HS-27A (cell line): ENCODE results near the gene ZNF415.
A peak's percentile ranks its signal among the peaks of the same experiment; 100 is the strongest.
"Not testable (repeated sequence)": the region's sequence is repeated elsewhere in the genome, so short reads cannot be mapped to it uniquely, and the experiment has no call there.

Experiments
- DNase-seq: peaks from one replicate; pipeline ENCODE4 v3.0.0-alpha.2; 2012; ENCODE audit warnings: low read depth, missing footprints

ZNF415 gene

GRCh38 chr19:53132141-53132991 is at the start of gene ZNF415:
ZNF415 (minus strand) TSS chr19:53132910; CDS start chr19:53122676, 10,234 bp downstream.
- DNase-seq, result peak; percentile 75

GRCh38 chr19:53182202-53182601 is 49.5 kb upstream of the ZNF415 start:
- DNase-seq, result peak; percentile 77

- DNase-seq, result no peak
Observed at GRCh38 chr19:53177986-53178385, 45.3 kb upstream of the ZNF415 start.

- no peak for DNase-seq
Observed at GRCh38 chr19:53172889-53173288, 40.2 kb upstream of the ZNF415 start.

- no peak for DNase-seq
Observed at GRCh38 chr19:53165691-53166091, 33.0 kb upstream of the ZNF415 start.

GRCh38 chr19:53161123-53161522 is 28.4 kb upstream of the ZNF415 start:
- no peak for DNase-seq

- DNase-seq, result no peak
Observed at GRCh38 chr19:53160350-53160749, 27.6 kb upstream of the ZNF415 start.

- no peak for DNase-seq
Observed at GRCh38 chr19:53158119-53158656, 25.5 kb upstream of the ZNF415 start.

- no peak for DNase-seq
Observed at GRCh38 chr19:53157626-53158025, 24.9 kb upstream of the ZNF415 start.

GRCh38 chr19:53156850-53157249 is 24.1 kb upstream of the ZNF415 start:
- DNase-seq, result no peak

- DNase-seq, result no peak
Observed at GRCh38 chr19:53147645-53148044, 14.9 kb upstream of the ZNF415 start.

GRCh38 chr19:53140351-53140750 is 7.6 kb upstream of the ZNF415 start:
- DNase-seq, result no peak

GRCh38 chr19:53136432-53136831 is 3.7 kb upstream of the ZNF415 start:
- DNase-seq, result no peak

GRCh38 chr19:53131727-53132126 is 983 bp downstream of the ZNF415 start:
- no peak for DNase-seq

- DNase-seq, result no peak
Observed at GRCh38 chr19:53131085-53131590, 1.6 kb downstream of the ZNF415 start.

GRCh38 chr19:53130506-53130905 is 2.2 kb downstream of the ZNF415 start:
- DNase-seq, result no peak

GRCh38 chr19:53126733-53127526 is 5.8 kb downstream of the ZNF415 start:
- not testable (repeated sequence) for DNase-seq

GRCh38 chr19:53123400-53123799 is 9.3 kb downstream of the ZNF415 start:
- no peak for DNase-seq

GRCh38 chr19:53112286-53112685 is 20.4 kb downstream of the ZNF415 start:
- no peak for DNase-seq

GRCh38 chr19:53109527-53109926 is 23.2 kb downstream of the ZNF415 start:
- no peak for DNase-seq

GRCh38 chr19:53103234-53104203 is 29.2 kb downstream of the ZNF415 start, which contains the start of gene ZNF160:
ZNF160 (minus strand) TSS chr19:53103422; CDS start chr19:53086276, 17,146 bp downstream.
- peak; percentile 96 for DNase-seq
